Measurements from ENCODE around the gene EPHA6. TPM values are rescaled to one million over a fixed set of nuclear protein-coding genes. Genes with fewer than 3 reads are reported as not detected.
A peak's percentile ranks its signal among the peaks of the same experiment; 100 is the strongest.

The EPHA6 gene
- total RNA-seq: 1.2 TPM

- TF ChIP-seq, protein P1, sequence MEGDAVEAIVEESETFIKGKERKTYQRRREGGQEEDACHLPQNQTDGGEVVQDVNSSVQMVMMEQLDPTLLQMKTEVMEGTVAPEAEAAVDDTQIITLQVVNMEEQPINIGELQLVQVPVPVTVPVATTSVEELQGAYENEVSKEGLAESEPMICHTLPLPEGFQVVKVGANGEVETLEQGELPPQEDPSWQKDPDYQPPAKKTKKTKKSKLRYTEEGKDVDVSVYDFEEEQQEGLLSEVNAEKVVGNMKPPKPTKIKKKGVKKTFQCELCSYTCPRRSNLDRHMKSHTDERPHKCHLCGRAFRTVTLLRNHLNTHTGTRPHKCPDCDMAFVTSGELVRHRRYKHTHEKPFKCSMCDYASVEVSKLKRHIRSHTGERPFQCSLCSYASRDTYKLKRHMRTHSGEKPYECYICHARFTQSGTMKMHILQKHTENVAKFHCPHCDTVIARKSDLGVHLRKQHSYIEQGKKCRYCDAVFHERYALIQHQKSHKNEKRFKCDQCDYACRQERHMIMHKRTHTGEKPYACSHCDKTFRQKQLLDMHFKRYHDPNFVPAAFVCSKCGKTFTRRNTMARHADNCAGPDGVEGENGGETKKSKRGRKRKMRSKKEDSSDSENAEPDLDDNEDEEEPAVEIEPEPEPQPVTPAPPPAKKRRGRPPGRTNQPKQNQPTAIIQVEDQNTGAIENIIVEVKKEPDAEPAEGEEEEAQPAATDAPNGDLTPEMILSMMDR (IDR thresholded peaks at IDR 0.05): peak in 2 of 3 experiments; percentile 5 to 8
- TF ChIP-seq POLR2A (IDR thresholded peaks at IDR 0.05): no peak
- peak within 1 kb of the TSS; percentile 71 for H3K27ac ChIP-seq
These were observed at the start of gene EPHA6 for GRCh38 chr3:96813820-96814650. Gene EPHA6 (plus strand): TSS chr3:96814594.

GRCh38 chr3:96776818-96777217 is 37.6 kb upstream of the EPHA6 start:
- H3K4me3 ChIP-seq: no peak overlapping the region
- no peaks in the 10 kb centered on the region for H3K36me3 ChIP-seq
- DNase-seq (ENCODE audit: extremely low spot score in 2 of 2): no peak
- intact Hi-C loops (cut with DNase I): no loop called here
- no peaks in the 10 kb centered on the region for H3K4me1 ChIP-seq
- no peaks in the 10 kb centered on the region for H3K27me3 ChIP-seq
- no peak for TF ChIP-seq POLR2AphosphoS5 (IDR thresholded peaks at IDR 0.05; ENCODE audit: insufficient read depth in 1 of 2, low read depth in 1 of 2)
- TF ChIP-seq, protein P1 (IDR thresholded peaks at IDR 0.05): no peak
- no peak for TF ChIP-seq POLR2A (IDR thresholded peaks at IDR 0.05)
- no peaks in the 10 kb centered on the region for H3K9me3 ChIP-seq
- H3K27ac ChIP-seq: no peak overlapping the region

More at GRCh38 chr3:96813820-96814650, at the start of gene EPHA6:
- Histone ChIP-seq H3K27me3 (no peaks in the 10 kb centered on the region), H3K9me3 (no peaks in the 10 kb centered on the region), H3K4me1 (peaks cover 29% of the 10 kb centered on the region), H3K4me3 (peak within 1 kb of the TSS; percentile 46 to 54), H3K36me3 (no peaks in the 10 kb centered on the region)
- intact Hi-C loops (cut with DNase I): no loop called here
- DNase-seq (ENCODE audit: extremely low spot score in 2 of 2): peak in 1 of 2 donors; percentile 83

DNA sequence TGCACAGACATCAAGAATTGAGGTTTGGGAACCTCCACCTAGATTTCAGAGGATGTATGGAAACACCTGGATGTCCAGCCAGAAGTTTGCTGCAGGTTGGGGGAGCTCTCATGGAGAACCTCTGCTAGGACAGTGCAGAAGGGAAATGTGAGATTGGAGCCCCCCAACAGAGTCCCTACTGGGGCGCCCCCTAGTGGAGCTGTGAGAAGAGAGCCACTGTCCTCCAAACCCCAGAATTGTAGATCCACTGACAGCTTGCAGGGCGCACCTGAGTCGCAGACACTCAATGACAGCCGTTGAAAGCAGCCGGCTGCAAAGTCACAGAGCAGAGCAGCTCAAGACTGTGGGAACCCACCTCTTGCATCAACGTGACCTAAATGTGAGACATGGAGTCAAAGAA is 34.6 kb upstream of the EPHA6 start:
- Histone ChIP-seq H3K4me1 (no peaks in the 10 kb centered on the region), H3K27ac (no peak overlapping the region), H3K27me3 (no peaks in the 10 kb centered on the region), H3K4me3 (no peak overlapping the region), H3K36me3 (no peaks in the 10 kb centered on the region), H3K9me3 (no peaks in the 10 kb centered on the region)
- DNase-seq (ENCODE audit: extremely low spot score in 2 of 2): no peak
- intact Hi-C loops (cut with DNase I): no loop called here
- TF ChIP-seq, protein P1 (IDR thresholded peaks at IDR 0.05): no peak
- TF ChIP-seq POLR2A (IDR thresholded peaks at IDR 0.05) (no peak), POLR2AphosphoS5 (IDR thresholded peaks at IDR 0.05; ENCODE audit: insufficient read depth in 1 of 2, low read depth in 1 of 2) (no peak)

- no peaks in the 10 kb centered on the region for H3K9me3 ChIP-seq
- DNase-seq (ENCODE audit: extremely low spot score in 2 of 2): no peak
- H3K36me3 ChIP-seq: no peaks in the 10 kb centered on the region
- H3K4me1 ChIP-seq: no peaks in the 10 kb centered on the region
- no peaks in the 10 kb centered on the region for H3K27me3 ChIP-seq
- H3K27ac ChIP-seq: no peak overlapping the region
- intact Hi-C loops (cut with DNase I): no loop called here
- TF ChIP-seq POLR2A (IDR thresholded peaks at IDR 0.05) (no peak), POLR2AphosphoS5 (IDR thresholded peaks at IDR 0.05; ENCODE audit: insufficient read depth in 1 of 2, low read depth in 1 of 2) (no peak)
- TF ChIP-seq, protein P1 (IDR thresholded peaks at IDR 0.05): no peak
- H3K4me3 ChIP-seq: no peak overlapping the region
These were observed 18.3 kb upstream of the EPHA6 start for GRCh38 chr3:96796101-96796500.

DNA sequence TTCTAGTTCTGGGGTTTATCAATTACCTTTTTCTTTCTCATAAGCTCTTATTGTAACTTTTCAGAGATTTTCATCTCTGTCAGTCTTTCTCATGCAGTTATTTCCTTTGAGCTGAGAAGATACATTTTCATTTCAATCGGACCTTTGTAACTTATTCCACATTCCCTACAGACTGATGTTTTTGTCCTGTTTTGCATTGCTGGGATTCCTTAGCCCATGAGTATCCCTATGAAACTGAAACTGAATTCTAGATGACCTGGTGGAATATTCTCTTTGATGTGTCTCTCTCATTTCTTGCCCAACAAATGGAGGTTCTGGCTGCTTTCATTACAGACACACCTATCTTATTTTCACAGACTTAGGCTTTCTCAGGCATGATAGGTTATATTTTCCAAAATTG is 10.5 kb upstream of the EPHA6 start:
- H3K9me3 ChIP-seq: no peaks in the 10 kb centered on the region

More for the DNA sequence above, 10.5 kb upstream of the EPHA6 start:
- TF ChIP-seq POLR2A (IDR thresholded peaks at IDR 0.05): no peak
- TF ChIP-seq, protein P1 (IDR thresholded peaks at IDR 0.05): no peak
- no peak for TF ChIP-seq POLR2AphosphoS5 (IDR thresholded peaks at IDR 0.05; ENCODE audit: insufficient read depth in 1 of 2, low read depth in 1 of 2)
- intact Hi-C loops (cut with DNase I): no loop called here
- Histone ChIP-seq H3K27ac (no peak overlapping the region), H3K36me3 (no peaks in the 10 kb centered on the region), H3K4me3 (no peak overlapping the region), H3K4me1 (no peaks in the 10 kb centered on the region), H3K27me3 (no peaks in the 10 kb centered on the region)
- DNase-seq (ENCODE audit: extremely low spot score in 2 of 2): no peak
